Activated CD4-positive, alpha-beta T cell treated with anti-CD3 and anti-CD28 coated beads, Interleukin-10, Interleukin-2, amounts not matched to agents 100 ng/mL and 50 ng/mL, durations not matched to agents 16 hours and 8 hours (primary cell): ENCODE results near the gene SUSD1.
A peak's percentile ranks its signal among the peaks of the same experiment; 100 is the strongest.

Source experiments
- DNase-seq: peaks from one replicate; pipeline ENCODE4 v3.0.0-alpha.2; 2020

Gene SUSD1

DNA sequence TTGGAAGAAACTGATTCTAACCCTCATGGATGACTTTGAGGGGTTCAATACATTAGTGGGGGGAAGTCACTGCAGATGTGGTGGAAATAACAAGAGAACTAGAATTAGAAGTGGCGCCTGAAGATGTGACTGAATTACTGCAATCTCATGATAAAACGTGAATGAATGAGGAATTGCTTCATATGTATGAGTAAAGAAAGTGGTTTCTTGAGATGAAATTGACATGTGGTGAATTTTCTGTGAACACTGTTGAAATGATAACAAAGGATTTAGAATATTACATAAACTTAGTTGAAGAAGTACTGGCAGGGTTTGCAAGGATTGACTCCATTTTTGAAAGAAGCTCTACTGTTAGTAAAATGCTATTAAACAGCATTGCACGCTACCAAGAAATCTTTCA is 165.4 kb downstream of the SUSD1 start:
- no peak for DNase-seq

DNA sequence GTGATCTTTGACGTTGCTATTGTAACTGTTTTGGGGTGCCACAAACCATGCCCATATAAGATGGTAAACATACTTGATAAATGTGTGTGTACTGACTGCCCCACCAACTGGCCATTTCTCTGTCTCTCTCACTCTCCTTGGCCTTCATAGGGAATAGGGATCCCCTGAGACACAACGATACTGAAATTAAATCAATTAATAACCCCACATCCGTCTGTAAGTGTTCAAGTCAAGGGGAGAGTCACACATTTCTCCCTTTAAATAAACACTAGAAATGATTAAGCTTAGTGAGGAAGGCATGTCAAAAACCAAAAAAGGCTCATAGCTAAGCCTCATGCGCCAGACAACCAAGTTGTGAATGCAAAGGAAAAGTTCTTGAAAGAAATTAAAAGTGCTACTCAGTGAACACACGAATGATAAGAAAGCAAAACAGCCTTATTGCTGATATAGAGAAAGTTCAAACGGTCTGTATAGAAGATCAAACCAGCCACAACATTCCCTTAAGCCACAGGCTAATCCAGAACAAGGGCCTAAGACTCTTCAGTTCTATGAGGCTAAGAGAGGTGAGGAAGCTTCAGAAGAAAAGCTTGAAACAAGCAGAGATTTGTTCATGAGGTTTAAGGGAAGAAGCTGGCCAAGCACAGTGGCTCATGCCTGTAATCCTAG is 167.4 kb downstream of the SUSD1 start:
- no peak for DNase-seq

DNA sequence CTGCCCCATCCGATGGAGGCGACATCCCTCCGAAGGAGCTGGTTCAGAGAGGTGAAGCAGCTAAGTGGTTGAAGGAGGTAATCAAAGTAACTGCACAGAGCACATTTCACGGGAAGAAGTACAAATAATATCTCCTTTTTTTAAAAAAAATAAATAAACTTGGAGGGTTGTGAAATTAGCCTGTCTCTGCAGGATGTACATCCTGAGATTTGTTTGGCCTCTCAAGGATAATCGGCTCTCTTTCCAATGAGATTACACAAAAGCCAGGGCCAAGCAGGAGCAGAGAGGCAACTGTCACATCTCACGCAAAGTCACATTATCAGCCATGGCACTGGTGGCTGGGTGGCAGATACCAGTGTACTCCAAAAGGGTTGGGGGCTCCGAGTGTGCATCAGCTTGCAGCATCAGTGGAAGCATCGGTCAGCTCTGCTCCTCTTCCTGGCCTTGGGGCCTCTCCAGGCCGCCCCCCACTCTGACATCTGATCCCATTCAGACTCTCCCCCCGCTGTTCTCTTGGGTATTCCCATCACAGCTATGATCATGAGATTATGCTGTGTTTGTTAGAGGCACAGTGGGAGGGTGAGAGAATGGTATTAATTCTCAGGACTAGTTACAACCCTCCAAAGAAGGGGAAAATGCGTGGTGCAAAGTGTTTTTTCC is 168.6 kb downstream of the SUSD1 start:
- no peak for DNase-seq

DNA sequence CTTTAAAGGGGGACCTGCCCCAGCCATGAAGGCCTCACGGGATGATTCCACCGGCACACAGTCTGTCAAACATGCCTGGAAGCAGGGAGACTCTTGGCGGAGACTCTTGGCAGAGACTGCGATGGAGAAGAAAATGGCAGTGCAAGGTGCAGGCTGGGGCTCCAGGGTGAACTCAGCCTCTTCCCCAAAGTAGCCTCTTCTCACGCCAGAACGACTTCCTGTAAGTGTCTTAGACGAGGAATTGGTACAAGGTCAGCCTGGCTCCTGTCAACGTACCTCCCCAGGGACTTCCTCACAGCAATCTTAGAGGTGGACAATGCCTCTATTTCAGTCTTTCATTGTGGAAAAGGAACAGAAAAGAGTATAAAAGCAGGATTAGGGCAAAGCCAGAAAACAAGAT is 169.2 kb downstream of the SUSD1 start:
- DNase-seq, result no peak

DNA sequence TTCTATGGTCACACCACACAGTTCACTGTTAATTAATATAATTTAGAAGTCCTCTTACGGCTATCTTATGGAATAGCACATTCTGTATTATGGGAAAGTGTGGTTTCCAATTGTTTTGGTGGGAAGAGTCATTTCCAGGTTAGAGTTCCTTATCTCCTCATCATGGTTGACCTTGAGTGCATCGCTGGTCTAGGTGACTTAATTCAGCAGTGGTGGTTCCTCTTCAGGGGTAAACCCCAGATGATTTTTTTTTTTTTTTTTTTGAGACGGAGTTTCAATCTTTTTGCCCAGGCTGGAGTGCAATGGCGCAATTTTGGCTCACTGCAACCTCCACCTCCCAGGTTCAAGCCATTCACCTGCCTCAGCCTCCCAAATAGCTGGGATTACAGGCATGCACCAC is 171.6 kb downstream of the SUSD1 start:
- DNase-seq, result no peak

DNA sequence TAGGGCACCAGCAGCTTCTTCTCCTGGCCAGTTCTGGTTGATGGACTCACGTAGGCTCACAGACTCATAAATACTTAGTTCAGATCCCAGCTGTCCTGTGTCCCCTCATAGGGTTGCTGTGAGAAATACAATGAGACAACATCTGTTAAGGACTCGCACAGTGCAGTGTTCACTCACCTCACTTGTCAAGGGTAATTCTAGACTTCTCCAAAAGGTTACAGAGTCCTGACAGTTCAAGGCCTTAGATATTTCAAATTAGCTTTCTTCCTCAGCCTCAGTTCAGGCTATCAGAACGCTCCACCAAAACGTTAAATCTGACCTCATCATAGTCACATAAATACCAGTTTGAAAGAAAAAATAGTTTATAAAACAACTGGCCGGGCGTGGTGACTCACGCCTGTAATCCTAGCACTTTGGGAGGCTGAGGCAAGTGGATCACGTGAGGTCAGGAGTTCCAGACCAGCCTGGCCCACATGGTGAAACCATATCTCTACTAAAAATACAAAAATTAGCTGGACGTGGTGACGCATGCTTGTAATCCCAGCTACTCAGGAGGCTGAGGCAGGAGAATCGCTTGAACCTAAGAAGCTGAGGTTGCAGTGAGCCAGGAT is 172.1 kb downstream of the SUSD1 start:
- no peak for DNase-seq

DNA sequence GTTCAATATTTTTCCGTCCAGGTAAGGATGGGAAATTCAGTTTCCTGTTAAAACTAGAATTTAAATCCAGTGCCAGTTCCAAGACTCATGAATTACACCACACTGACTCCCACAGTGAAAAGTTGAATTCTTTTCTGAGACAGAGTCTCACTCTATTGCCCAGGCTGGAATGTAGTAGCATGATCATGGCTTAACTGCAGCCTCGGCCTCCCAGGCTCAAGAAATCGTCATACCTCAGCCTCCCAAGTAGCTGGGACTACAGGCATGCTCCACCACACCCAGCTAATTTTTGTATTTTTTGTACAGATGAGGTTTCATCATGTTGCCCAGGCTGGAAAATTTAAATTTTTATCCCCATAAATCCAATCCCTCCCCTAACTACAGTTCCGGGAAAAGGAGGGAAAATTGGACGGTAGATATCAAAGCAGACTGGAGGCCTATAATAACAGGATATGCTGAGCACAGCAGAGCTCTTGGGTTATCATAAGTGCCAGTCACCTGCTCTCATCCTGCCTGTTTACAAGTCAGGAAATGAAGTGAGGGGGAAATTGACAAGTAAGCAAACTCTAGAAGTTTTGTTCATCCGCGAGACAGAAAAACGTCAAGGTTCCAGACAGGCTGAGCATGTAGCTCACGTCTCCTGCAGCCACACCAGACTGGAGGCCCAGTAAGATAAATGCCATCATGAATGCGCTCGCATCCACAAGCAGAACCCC is 172.8 kb downstream of the SUSD1 start:
- DNase-seq, result peak; percentile 22

DNA sequence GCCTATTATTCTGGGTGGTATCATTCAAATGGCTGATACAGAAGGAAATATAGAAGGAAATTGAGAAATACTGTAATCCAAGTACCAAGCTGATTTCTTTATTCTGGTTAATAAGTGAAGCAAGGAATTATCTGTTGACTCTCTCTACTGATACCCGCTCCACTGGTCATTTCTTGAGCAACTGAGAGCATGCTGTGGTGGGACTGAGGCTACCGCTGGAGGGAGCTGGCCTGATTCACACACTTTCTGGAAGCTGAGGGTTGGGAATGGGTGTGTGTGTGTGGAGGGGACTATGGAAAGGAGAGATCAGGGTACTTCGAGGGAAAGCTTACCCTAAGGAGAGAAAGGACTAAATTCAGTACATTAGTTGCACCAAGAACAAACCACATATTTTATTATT is 174.4 kb downstream of the SUSD1 start:
- no peak for DNase-seq

DNA sequence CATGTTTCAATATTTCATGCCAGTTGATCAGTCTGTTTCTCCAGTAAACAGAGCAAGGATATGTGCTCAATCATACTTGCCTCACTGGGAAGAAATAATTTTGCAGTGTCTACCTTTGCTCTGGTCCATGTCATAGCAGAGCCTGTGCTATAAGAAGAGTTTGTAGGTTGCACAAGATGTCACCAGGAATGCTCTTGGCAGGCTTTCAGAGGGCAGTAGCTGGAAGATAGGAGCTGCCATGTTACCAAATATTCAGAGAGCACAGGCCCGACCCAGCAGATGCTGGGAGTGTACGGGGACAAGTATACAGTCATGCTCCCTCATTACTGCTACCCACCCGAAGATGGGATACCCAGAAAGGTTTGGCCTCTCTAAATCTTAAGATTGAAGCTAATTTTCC is 175.8 kb downstream of the SUSD1 start:
- no peak for DNase-seq

DNA sequence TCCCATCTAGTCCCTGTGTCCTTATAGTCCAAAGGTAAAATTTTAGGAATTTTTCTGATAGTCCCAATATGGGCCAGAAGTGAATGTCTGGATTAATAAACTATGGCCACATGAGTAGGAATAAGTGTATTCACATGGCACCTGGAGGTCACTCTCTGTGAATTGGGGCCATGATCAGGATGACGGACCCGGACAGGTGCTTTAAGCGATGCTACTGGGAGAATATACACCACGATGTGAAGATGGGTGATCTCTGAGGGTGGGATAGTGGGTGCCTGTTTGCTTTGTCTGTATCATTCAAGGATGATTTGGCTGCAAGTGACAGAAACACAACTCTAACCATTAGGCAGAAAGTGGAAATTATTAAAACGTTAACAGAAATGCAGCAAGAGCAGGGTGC is 177.3 kb downstream of the SUSD1 start:
- DNase-seq, result no peak

DNA sequence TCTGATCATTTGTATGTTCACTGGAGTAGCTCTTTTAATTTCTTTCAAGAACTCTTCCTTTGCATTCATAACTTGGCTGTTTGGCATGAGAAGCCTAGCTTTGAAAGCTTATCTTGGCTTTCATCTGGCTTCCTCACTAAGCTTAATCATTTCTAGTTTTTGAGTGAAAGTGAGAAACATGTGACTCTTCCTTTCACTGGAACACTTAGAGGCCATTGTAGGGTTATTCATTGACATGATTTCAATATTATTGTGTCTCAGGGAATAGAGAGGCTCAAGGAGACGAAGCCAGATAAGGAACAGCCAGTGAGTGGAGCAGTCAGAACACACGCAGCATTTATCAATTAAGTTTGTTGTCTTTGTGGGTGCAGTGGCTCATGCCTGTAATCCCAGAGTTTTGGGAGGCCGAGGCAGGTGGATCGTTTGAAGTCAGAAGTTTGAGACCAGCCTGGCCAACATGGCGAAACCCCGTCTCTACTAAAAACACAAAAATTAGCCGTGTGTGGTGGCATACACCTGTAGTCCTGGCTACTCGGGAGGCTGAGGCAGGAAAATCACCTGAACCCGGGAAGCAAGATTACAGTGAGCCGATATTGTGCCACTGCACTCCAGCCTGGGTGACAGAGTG is 180.2 kb downstream of the SUSD1 start:
- peak; percentile 82 for DNase-seq

DNA sequence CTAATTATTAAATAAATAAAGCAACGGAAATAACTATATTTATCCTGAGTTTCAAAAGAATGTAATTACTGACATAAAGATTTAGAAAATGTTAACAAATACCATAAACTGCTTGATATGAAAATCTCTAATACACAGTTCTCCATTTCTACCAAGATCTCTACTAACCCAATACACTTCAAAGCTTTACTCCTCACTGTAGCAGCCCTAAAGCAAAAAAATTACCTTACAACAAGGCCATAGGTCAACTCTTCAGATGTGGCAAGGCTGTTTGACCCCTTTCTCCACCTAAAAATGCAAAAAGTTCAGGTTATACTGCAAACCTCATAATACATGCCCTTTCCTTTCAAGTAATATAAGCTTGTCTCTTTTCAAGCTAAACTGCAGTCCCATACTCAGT is 181.8 kb downstream of the SUSD1 start:
- no peak for DNase-seq

DNA sequence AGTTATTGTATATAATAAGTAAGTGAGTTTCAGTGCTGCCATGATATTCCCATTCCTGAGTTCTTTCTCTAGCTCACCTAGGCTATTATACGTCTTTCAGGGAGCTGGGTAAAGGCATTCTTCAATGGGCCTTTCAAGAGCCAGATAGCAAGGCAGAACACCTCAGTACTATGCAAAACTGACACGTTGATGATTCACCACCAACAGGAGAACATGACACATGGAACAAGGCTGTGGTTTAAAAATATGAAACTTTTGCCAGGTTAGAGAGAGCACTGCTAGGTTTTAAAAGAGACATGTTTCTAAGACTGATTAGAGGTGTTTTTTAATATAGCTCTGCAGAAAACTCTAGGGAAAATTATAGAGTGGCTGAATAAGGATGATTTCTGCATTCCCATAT is 182.6 kb downstream of the SUSD1 start:
- DNase-seq, result peak; percentile 78

DNA sequence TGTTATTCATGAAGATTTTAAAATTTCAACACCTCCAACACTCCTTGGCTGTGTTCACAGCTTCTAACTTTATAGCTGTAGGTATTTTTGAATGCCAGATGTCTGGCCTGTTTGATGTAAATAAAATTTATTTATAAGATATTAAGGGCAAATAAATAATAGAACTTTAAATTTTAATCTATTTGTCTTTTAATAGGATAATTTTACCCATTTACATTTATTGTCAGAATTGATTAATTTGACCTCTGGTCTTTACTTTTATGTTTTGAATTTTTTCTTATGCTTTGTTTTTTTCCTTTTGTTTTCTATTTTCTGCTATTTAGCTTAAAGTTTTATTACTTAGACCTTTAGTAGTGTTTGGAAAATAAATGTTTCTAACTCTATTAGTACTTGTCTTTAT is 183.9 kb downstream of the SUSD1 start:
- DNase-seq, result no peak
